DOHH2 (cell line): Measurements from ENCODE around the gene TSPAN4.

ENCODE experiments used
- EZH2phosphoT487 ChIP-seq: fragments of 200-600 bp; sonication (generic); IDR thresholded peaks from 2 replicates; pipeline ENCODE4 v1.6.1; 2017; ENCODE audit warnings: borderline replicate concordance, mild to moderate bottlenecking, antibody characterized with exemption, low read length, moderate library complexity, mixed read lengths
- TF ChIP-seq, protein P1 (sequence below): fragments of 200-600 bp; sonication (generic); IDR thresholded peaks from one replicate; pipeline ENCODE4 v1.5.1; 2014; ENCODE audit warnings: antibody characterized with exemption, mild to moderate bottlenecking, low read depth, low read length; ENCODE audit not compliant: poor library complexity, severe bottlenecking

GRCh38 chr11:868394-868793 is 25.7 kb downstream of the TSPAN4 start:
- TF ChIP-seq, protein P1, sequence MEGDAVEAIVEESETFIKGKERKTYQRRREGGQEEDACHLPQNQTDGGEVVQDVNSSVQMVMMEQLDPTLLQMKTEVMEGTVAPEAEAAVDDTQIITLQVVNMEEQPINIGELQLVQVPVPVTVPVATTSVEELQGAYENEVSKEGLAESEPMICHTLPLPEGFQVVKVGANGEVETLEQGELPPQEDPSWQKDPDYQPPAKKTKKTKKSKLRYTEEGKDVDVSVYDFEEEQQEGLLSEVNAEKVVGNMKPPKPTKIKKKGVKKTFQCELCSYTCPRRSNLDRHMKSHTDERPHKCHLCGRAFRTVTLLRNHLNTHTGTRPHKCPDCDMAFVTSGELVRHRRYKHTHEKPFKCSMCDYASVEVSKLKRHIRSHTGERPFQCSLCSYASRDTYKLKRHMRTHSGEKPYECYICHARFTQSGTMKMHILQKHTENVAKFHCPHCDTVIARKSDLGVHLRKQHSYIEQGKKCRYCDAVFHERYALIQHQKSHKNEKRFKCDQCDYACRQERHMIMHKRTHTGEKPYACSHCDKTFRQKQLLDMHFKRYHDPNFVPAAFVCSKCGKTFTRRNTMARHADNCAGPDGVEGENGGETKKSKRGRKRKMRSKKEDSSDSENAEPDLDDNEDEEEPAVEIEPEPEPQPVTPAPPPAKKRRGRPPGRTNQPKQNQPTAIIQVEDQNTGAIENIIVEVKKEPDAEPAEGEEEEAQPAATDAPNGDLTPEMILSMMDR, result no peak
- TF ChIP-seq EZH2phosphoT487, result no peak
